H1 (cell line): ENCODE data around the gene RBM41. TPM values are rescaled to one million over a fixed set of nuclear protein-coding genes. Genes with fewer than 3 reads are reported as not detected.

Experiments
- CBX5 ChIP-seq: fragments of 300-800, 300-1000 bp; sonication (generic); IDR thresholded peaks from 2 replicates; pipeline ENCODE4 v1.7.1; 2016; ENCODE audit warnings: antibody characterized with exemption, low read length, low read depth
- RAD21 ChIP-seq, 2 experiments: IDR thresholded peaks in 1 of 2; conservative IDR thresholded peaks in 1 of 2; 2 replicates each; pipeline ENCODE4 v1.6.1; 2011; ENCODE audit warnings: low read depth in 2 of 2, low read length in 2 of 2, improper control_type of control experiment in 1 of 2, inconsistent platforms in 1 of 2, mild to moderate bottlenecking in 1 of 2, moderate library complexity in 1 of 2
- TCF12 ChIP-seq: IDR thresholded peaks from 2 replicates; pipeline ENCODE4 v1.6.1; 2011; ENCODE audit warnings: low read depth, mild to moderate bottlenecking, low read length
- polyA plus RNA-seq, 7 experiments: library from polyadenylated mRNA; depleted of rRNA in 3 of 7; stranded (reverse) in 5 of 7; unstranded in 2 of 7; fragments of >200 nt in 5 of 7; fragments of 200-250 nt in 2 of 7; gene quantifications; 1 replicate in 5 of 7; 2 replicates in 1 of 7; 4 replicates in 1 of 7; pipeline versions ENCODE4 v1.2.1 to v1.2.3, GENCODE V29; 2011 to 2013; ENCODE audit warnings: missing spikeins in 2 of 7, mixed read lengths in 2 of 7
- total RNA-seq: library from RNA; stranded (reverse); fragmentation: NEBNext Ultra II Directional; extraction: Animal tissue kit (Norgen Biotek cat#: 25700); gene quantifications from 2 replicates; pipeline ENCODE4 v1.2.1, GENCODE V29; 2021
- TF ChIP-seq, protein P1 (sequence below): IDR thresholded peaks from 2 replicates; pipeline ENCODE4 v1.6.1; 2012; ENCODE audit warnings: inconsistent platforms

Gene RBM41
- total and polyA plus RNA-seq, 2 of the 8 experiments (the other 6 are each of a cell fraction or from before 2014, with no cell fraction given) = 2.6 to 26.4 TPM

DNA sequence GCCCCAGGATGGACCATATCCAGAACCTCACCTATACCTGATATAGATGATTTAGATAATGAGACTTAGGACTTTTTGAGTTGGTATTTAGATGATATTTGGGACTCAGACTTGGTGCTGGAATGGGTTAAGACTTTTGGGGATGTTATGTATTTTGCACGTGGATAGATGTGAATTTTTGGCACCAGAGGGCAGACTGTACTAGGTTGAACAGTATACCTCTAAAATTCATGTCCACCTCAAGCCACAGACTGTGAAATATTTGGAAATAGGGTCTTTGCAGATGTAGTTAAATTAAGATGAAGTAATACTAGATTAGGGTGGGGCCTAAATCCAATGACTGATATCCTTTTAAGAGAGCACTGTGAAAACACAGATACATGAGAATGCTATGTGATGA is 15.6 kb downstream of the RBM41 start (continued):
- no peak for TF ChIP-seq RAD21 (IDR thresholded peaks at IDR 0.05 in 1 of 2, conservative IDR thresholded peaks at IDR 0.05 in 1 of 2; ENCODE audit: low read depth in 2 of 2, low read length in 2 of 2)
- TF ChIP-seq CBX5 = no peak
- TF ChIP-seq TCF12 = no peak
- TF ChIP-seq, protein P1, sequence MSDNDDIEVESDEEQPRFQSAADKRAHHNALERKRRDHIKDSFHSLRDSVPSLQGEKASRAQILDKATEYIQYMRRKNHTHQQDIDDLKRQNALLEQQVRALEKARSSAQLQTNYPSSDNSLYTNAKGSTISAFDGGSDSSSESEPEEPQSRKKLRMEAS = no peak
- TF ChIP-seq, all 59 proteins: peak for 0
